ENCODE measurements around the gene UBE2F. TPM values are rescaled to one million over a fixed set of nuclear protein-coding genes. Genes with fewer than 3 reads are reported as not detected.

UBE2F gene
- total RNA-seq, 1 donor from 2014 or later: 62.3 TPM

DNA sequence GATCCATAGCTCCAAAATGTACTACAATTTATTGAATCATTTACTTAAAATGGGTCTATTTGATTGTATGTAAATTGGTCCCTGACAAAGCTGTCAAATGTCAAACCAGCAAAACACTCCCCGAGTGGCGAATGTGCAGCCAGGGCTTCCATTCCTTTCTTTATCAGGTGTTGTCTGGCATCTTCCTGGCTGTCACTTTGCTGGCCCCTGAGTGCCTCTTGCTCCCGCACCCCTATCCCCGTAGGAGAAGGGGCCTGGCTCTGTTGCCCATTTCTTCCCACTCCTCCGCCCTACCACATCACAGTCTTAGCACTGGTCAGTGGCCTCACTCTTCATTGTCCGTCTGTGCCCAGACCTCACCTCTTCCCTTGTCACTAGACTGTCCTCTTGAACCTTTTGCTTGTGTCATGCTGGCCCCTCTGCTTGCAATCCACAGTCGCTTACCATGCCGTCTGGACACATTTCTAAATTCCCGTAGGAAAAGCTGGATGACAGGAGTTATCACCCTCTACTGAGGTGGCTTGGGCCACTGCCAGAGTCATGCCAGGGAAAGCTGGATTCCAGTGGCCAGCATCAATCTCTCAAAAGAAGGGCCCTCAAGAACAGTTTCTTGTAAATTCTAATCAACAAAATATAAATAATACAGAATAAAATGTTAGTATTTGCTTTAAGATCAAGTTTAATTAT lies 15.4 kb downstream of the UBE2F start:
- DNase-seq (ENCODE audit: low read depth): no peak
- H3K27me3 ChIP-seq (ENCODE audit: control insufficient read depth, insufficient read depth, low read length): no peaks in the 10 kb centered on the region
- H3K36me3 ChIP-seq (ENCODE audit: control insufficient read depth, insufficient read depth, low read length): peaks cover under 1% of the 10 kb centered on the region
- TF ChIP-seq, protein P1, sequence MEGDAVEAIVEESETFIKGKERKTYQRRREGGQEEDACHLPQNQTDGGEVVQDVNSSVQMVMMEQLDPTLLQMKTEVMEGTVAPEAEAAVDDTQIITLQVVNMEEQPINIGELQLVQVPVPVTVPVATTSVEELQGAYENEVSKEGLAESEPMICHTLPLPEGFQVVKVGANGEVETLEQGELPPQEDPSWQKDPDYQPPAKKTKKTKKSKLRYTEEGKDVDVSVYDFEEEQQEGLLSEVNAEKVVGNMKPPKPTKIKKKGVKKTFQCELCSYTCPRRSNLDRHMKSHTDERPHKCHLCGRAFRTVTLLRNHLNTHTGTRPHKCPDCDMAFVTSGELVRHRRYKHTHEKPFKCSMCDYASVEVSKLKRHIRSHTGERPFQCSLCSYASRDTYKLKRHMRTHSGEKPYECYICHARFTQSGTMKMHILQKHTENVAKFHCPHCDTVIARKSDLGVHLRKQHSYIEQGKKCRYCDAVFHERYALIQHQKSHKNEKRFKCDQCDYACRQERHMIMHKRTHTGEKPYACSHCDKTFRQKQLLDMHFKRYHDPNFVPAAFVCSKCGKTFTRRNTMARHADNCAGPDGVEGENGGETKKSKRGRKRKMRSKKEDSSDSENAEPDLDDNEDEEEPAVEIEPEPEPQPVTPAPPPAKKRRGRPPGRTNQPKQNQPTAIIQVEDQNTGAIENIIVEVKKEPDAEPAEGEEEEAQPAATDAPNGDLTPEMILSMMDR (IDR thresholded peaks at IDR 0.05; ENCODE audit: insufficient read depth, low read length, poor library complexity, severe bottlenecking): no peak
- no peak overlapping the region for H3K4me3 ChIP-seq (ENCODE audit: low read depth, low read length)

GRCh38 chr2:237983922-237984321 lies 17.1 kb downstream of the UBE2F start:
- Histone ChIP-seq H3K27me3 (ENCODE audit: control insufficient read depth, insufficient read depth, low read length) (no peaks in the 10 kb centered on the region), H3K36me3 (ENCODE audit: control insufficient read depth, insufficient read depth, low read length) (no peaks in the 10 kb centered on the region), H3K4me3 (ENCODE audit: low read depth, low read length) (no peak overlapping the region)
- no peak for DNase-seq (ENCODE audit: low read depth)
- TF ChIP-seq, protein P1 (IDR thresholded peaks at IDR 0.05; ENCODE audit: insufficient read depth, low read length, poor library complexity, severe bottlenecking): no peak

DNA sequence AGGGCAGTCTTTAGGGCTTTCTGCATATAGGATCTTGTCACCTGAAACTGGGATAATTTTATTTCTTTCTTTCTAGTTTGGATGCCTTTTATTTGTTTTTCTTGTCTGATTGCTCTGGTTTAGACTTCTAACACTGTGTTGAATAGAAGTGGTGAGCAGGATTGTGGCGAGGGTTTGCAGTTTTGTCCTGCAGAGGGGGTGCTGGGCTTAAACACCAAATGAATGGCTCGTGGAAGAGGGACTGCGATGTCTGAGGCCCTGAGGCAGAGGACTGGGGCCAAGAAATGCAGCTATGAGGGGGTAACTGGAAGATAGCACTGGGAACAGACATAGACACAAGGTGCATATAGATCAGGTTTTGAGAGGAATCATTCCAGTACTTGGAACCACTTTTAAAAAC lies 20.5 kb downstream of the UBE2F start:
- H3K4me3 ChIP-seq (ENCODE audit: low read depth, low read length): no peak overlapping the region
- DNase-seq (ENCODE audit: low read depth): no peak
- TF ChIP-seq, protein P1 (IDR thresholded peaks at IDR 0.05; ENCODE audit: insufficient read depth, low read length, poor library complexity, severe bottlenecking): no peak
- H3K27me3 ChIP-seq (ENCODE audit: control insufficient read depth, insufficient read depth, low read length): no peaks in the 10 kb centered on the region
- H3K36me3 ChIP-seq (ENCODE audit: control insufficient read depth, insufficient read depth, low read length): no peaks in the 10 kb centered on the region

DNA sequence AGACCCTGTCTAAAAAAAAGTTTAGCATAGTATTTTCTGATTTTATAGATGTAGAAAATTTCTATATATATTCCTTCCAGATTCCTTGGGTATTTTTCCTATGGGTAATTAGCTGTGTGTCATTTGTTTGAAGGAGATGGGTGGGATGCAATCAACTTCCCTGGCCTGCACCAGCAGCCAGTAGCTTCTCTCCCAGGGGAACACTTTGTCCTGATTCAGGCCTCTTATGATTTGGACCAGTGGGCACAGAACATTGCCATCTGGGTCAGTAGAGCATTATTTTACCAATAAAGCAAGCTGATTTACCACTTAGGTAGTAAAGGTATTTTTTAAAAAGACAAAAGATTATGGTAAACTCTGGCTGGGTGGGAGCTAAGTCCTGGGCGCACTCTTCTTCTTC lies 26.9 kb downstream of the UBE2F start:
- Histone ChIP-seq H3K4me3 (ENCODE audit: low read depth, low read length) (no peak overlapping the region), H3K27me3 (ENCODE audit: control insufficient read depth, insufficient read depth, low read length) (no peaks in the 10 kb centered on the region), H3K36me3 (ENCODE audit: control insufficient read depth, insufficient read depth, low read length) (no peaks in the 10 kb centered on the region)
- no peak for DNase-seq (ENCODE audit: low read depth)
- TF ChIP-seq, protein P1 (IDR thresholded peaks at IDR 0.05; ENCODE audit: insufficient read depth, low read length, poor library complexity, severe bottlenecking): no peak

DNA sequence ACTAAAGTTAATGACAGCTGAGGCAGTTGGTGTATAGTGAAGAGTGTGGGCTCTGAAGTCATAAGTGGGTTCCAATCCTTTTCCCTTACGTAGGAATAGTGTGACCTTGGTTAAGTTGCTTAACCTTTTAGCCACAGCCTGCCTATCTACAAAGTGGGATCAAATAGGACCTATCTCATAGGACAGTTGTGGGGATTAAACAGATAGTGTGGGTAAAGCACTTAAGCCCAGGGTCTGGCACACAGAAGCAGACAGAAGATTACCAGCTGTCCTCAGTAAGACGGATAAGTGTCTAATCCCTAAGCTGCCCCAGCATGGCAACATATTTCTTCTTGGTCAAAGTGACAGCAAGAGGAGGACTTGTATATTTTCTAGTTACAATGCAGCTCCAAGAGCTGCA lies 28.2 kb downstream of the UBE2F start:
- no peaks in the 10 kb centered on the region for H3K27me3 ChIP-seq (ENCODE audit: control insufficient read depth, insufficient read depth, low read length)
- no peak for DNase-seq (ENCODE audit: low read depth)
- TF ChIP-seq, protein P1 (IDR thresholded peaks at IDR 0.05; ENCODE audit: insufficient read depth, low read length, poor library complexity, severe bottlenecking): no peak
- no peaks in the 10 kb centered on the region for H3K36me3 ChIP-seq (ENCODE audit: control insufficient read depth, insufficient read depth, low read length)
- no peak overlapping the region for H3K4me3 ChIP-seq (ENCODE audit: low read depth, low read length)

- H3K27me3 ChIP-seq (ENCODE audit: control insufficient read depth, insufficient read depth, low read length): no peaks in the 10 kb centered on the region
- H3K4me3 ChIP-seq (ENCODE audit: low read depth, low read length): no peak overlapping the region
- no peaks in the 10 kb centered on the region for H3K36me3 ChIP-seq (ENCODE audit: control insufficient read depth, insufficient read depth, low read length)
- TF ChIP-seq, protein P1 (IDR thresholded peaks at IDR 0.05; ENCODE audit: insufficient read depth, low read length, poor library complexity, severe bottlenecking): no peak
- no peak for DNase-seq (ENCODE audit: low read depth)
Measured at GRCh38 chr2:237996021-237996593, 29.3 kb downstream of the UBE2F start.
